ENCODE measurements around the gene EDIL3. TPM values are rescaled to one million over a fixed set of nuclear protein-coding genes. Genes with fewer than 3 reads are reported as not detected.

EDIL3 gene
- total and polyA plus RNA-seq, 2 donors (not counting 3 experiments of a cell fraction or from before 2014, with no cell fraction given), result 9.1 to 28.8 TPM

- peak; percentile 88 for FAIRE-seq
- no peaks in the 10 kb centered on the region for H3K79me2 ChIP-seq (ENCODE audit: control insufficient read depth, insufficient read depth, low read length)
- no peaks in the 10 kb centered on the region for H3K9me3 ChIP-seq (replicated peaks; ENCODE audit: control insufficient read depth, insufficient read depth, low read length)
- peak overlapping the region; percentile 79 for H2AFZ ChIP-seq (ENCODE audit: low read depth, low read length)
- H3K4me3 ChIP-seq (replicated peaks in 1 of 3; ENCODE audit: insufficient read depth in 1 of 3, low read depth in 1 of 3, low read length in 3 of 3), result no peak overlapping the region
- H3K27ac ChIP-seq (ENCODE audit: insufficient read depth, low read depth, low read length), result no peak overlapping the region
- ChIA-PET CTCF (interaction anchor here (0.8 to 2.0 kb wide), 13 partner anchors 10 to 347 kb away, joined by 3 to 21 read pairs (median 5); partner anchors contain the start of gene EDIL3), POLR2A (no interaction called here)
- peak; percentile 61 for DNase-seq (ENCODE audit: low read depth, low spot score)
- no peaks in the 10 kb centered on the region for H3K4me1 ChIP-seq (ENCODE audit: control insufficient read depth, extremely low read depth, insufficient read depth, low read length)
- H3K36me3 ChIP-seq (ENCODE audit: control insufficient read depth in 2 of 2, extremely low read depth in 1 of 2, insufficient read depth in 2 of 2, low read length in 2 of 2), result no peaks in the 10 kb centered on the region
- TF ChIP-seq CTCF (IDR thresholded peaks at IDR 0.05; ENCODE audit: extremely low read depth in 1 of 2, insufficient read depth in 1 of 2, low read depth in 1 of 2, low read length in 2 of 2) (peak; percentile 39 to 45), JUN (IDR thresholded peaks at IDR 0.05; ENCODE audit: borderline replicate concordance, insufficient read depth, insufficient read length, low read depth) (no peak), GATA2 (IDR thresholded peaks at IDR 0.05; ENCODE audit: insufficient read depth, insufficient read length, low read depth, low read length) (no peak)
- dilution Hi-C loops (cut with MboI; ENCODE audit: extremely low pct_ligation_motif_present, low sequenced_read_pairs) (no loop called here), intact Hi-C loops (cut with micrococcal nuclease) (loop anchor here (1.0 to 10.0 kb wide), 4 partner anchors 109 to 770 kb away; partner anchors contain the start of gene EDIL3)
- no TSS peak for BruUV-seq (replicated peaks)
- no peaks in the 10 kb centered on the region for H3K27me3 ChIP-seq (ENCODE audit: control insufficient read depth in 2 of 2, insufficient read depth in 2 of 2, low read length in 2 of 2)
- no peaks in the 10 kb centered on the region for H4K20me1 ChIP-seq (replicated peaks; ENCODE audit: control insufficient read depth, extremely low read depth, insufficient read depth, low read length)
- no peaks in the 10 kb centered on the region for H3K9me1 ChIP-seq (replicated peaks; ENCODE audit: control insufficient read depth, extremely low read depth, insufficient read depth, low read length)
- H3K4me2 ChIP-seq (ENCODE audit: insufficient read depth, low read length), result no peak overlapping the region
- H3K9ac ChIP-seq (replicated peaks; ENCODE audit: extremely low read depth, insufficient read depth, low read length), result no peak overlapping the region
Measured at GRCh38 chr5:84274585-84275468, 109.9 kb downstream of the EDIL3 start.

GRCh38 chr5:84273517-84273883, 111.2 kb downstream of the EDIL3 start:
- no peak overlapping the region for H3K27ac ChIP-seq (ENCODE audit: insufficient read depth, low read depth, low read length)
- TF ChIP-seq POLR2AphosphoS5 (IDR thresholded peaks at IDR 0.05; ENCODE audit: insufficient read depth, low read depth, low read length) (no peak), GATA2 (IDR thresholded peaks at IDR 0.05; ENCODE audit: insufficient read depth, insufficient read length, low read depth, low read length) (no peak), POLR2A (IDR thresholded peaks at IDR 0.05; ENCODE audit: low read depth, low read length) (no peak), EZH2 (IDR thresholded peaks at IDR 0.05; ENCODE audit: borderline replicate concordance, low read depth, low read length, severe bottlenecking) (no peak), JUN (IDR thresholded peaks at IDR 0.05; ENCODE audit: borderline replicate concordance, insufficient read depth, insufficient read length, low read depth) (no peak), FOS (IDR thresholded peaks at IDR 0.05; ENCODE audit: borderline replicate concordance, insufficient read depth, low read length) (no peak), CTCF (IDR thresholded peaks at IDR 0.05; ENCODE audit: extremely low read depth in 1 of 2, insufficient read depth in 1 of 2, low read depth in 1 of 2, low read length in 2 of 2) (no peak), MYC (IDR thresholded peaks at IDR 0.05; ENCODE audit: low read depth, low read length) (no peak)
- no peaks in the 10 kb centered on the region for H3K9me1 ChIP-seq (replicated peaks; ENCODE audit: control insufficient read depth, extremely low read depth, insufficient read depth, low read length)
- dilution Hi-C loops (cut with MboI; ENCODE audit: extremely low pct_ligation_motif_present, low sequenced_read_pairs), result no loop called here
- no peak overlapping the region for H3K4me2 ChIP-seq (ENCODE audit: insufficient read depth, low read length)
- no peaks in the 10 kb centered on the region for H4K20me1 ChIP-seq (replicated peaks; ENCODE audit: control insufficient read depth, extremely low read depth, insufficient read depth, low read length)
- no TSS peak for BruUV-seq (replicated peaks)
- no peak overlapping the region for H3K9ac ChIP-seq (replicated peaks; ENCODE audit: extremely low read depth, insufficient read depth, low read length)
- no peaks in the 10 kb centered on the region for H3K36me3 ChIP-seq (ENCODE audit: control insufficient read depth in 2 of 2, extremely low read depth in 1 of 2, insufficient read depth in 2 of 2, low read length in 2 of 2)
- H2AFZ ChIP-seq (ENCODE audit: low read depth, low read length), result no peak overlapping the region
- ChIA-PET CTCF (no interaction called here), POLR2A (no interaction called here)
- no peak overlapping the region for H3K4me3 ChIP-seq (replicated peaks in 1 of 3; ENCODE audit: insufficient read depth in 1 of 3, low read depth in 1 of 3, low read length in 3 of 3)
- H3K9me3 ChIP-seq (replicated peaks; ENCODE audit: control insufficient read depth, insufficient read depth, low read length), result no peaks in the 10 kb centered on the region
- FAIRE-seq (no peak), DNase-seq (ENCODE audit: low read depth, low spot score) (no peak)
- H3K27me3 ChIP-seq (ENCODE audit: control insufficient read depth in 2 of 2, insufficient read depth in 2 of 2, low read length in 2 of 2), result no peaks in the 10 kb centered on the region
- intact Hi-C loops (cut with micrococcal nuclease), result loop anchor here (10.0 kb wide), 1 partner anchor 771 kb away; no protein-coding TSS in a partner anchor
- no peaks in the 10 kb centered on the region for H3K79me2 ChIP-seq (ENCODE audit: control insufficient read depth, insufficient read depth, low read length)
- H3K4me1 ChIP-seq (ENCODE audit: control insufficient read depth, extremely low read depth, insufficient read depth, low read length), result no peaks in the 10 kb centered on the region
